H1 (cell line): ENCODE data around the gene SMAD6. TPM values are rescaled to one million over a fixed set of nuclear protein-coding genes. Genes with fewer than 3 reads are reported as not detected.

Experiments used
- CTCF ChIA-PET: fragments of 300-600 bp; sonication (Branson Sonifier 250); formaldehyde crosslinking; loops from one replicate; lab custom pipeline; 2021; ENCODE audit not compliant: partially characterized antibody; lab: Charles Lee
- POLR2A ChIA-PET: fragments of 300-600 bp; sonication (Branson Sonifier 250); formaldehyde crosslinking; loops from one replicate; lab custom pipeline; 2021; ENCODE audit warnings: inconsistent platforms; ENCODE audit not compliant: partially characterized antibody; lab: Charles Lee
- DNase-seq, 2 experiments: peaks; one replicate each; pipeline versions ENCODE4 v3.0.0 to v3.0.0-alpha.2; 2010 to 2022; ENCODE audit warnings: low spot score in 2 of 2, low read depth in 1 of 2, mixed read lengths in 1 of 2
- FAIRE-seq: peaks from 2 replicates; lab custom pipeline; 2011; peaks lifted over from hg19 to GRCh38; lab: Jason Lieb, UNC
- H2AFZ ChIP-seq: 2 replicates; pipeline ENCODE4 v1.8.1; 2012; ENCODE audit warnings: low read length, inconsistent platforms
- H2AK5ac ChIP-seq: 2 replicates; pipeline ENCODE4 v1.6.1; 2013; ENCODE audit warnings: low read depth, low read length
- H2BK120ac ChIP-seq: replicated peaks from 2 replicates; pipeline ENCODE3; 2013; ENCODE audit warnings: low read depth, low read length, inconsistent platforms
- H2BK12ac ChIP-seq: 2 replicates; pipeline ENCODE4 v1.6.1; 2013; ENCODE audit warnings: low read depth, low read length
- H2BK15ac ChIP-seq: 2 replicates; pipeline ENCODE4 v1.6.1; 2013; ENCODE audit warnings: low read length
- H2BK20ac ChIP-seq: 2 replicates; pipeline ENCODE4 v1.6.1; 2013; ENCODE audit warnings: low read length
- H2BK5ac ChIP-seq: 2 replicates; pipeline ENCODE4 v1.6.1; 2013; ENCODE audit warnings: low read depth, low read length
- H3K14ac ChIP-seq: 2 replicates; pipeline ENCODE4 v1.6.1; 2013; ENCODE audit warnings: inconsistent platforms; ENCODE audit not compliant: insufficient read length
- H3K18ac ChIP-seq: 2 replicates; pipeline ENCODE4 v1.6.1; 2013; ENCODE audit warnings: low read length; ENCODE audit errors: extremely low read depth
- H3K23ac ChIP-seq: 2 replicates; pipeline ENCODE4 v1.6.1; 2013; ENCODE audit warnings: inconsistent platforms; ENCODE audit not compliant: insufficient read length
- H3K23me2 ChIP-seq: 2 replicates; pipeline ENCODE4 v1.6.1; 2013; ENCODE audit warnings: low read depth, low read length
- H3K27ac ChIP-seq: 2 replicates; pipeline ENCODE4 v1.6.1; 2011; ENCODE audit warnings: low read depth, low read length, inconsistent platforms
- H3K27me3 ChIP-seq, 4 experiments: replicated peaks in 1 of 4; 1 replicate in 1 of 4; 2 replicates in 3 of 4; pipeline versions ENCODE4 v1.6.1 to v1.8.1; 2011 to 2013; ENCODE audit warnings: low read length in 3 of 4, mild to moderate bottlenecking in 3 of 4, inconsistent platforms in 2 of 4, mixed read lengths in 2 of 4, moderate library complexity in 1 of 4; ENCODE audit not compliant: control insufficient read depth in 3 of 4, insufficient read depth in 3 of 4; ENCODE audit errors: extremely low read depth in 1 of 4
- H3K36me3 ChIP-seq, 4 experiments: 2 replicates each; pipeline versions ENCODE4 v1.6.1 to v1.8.1; 2011 to 2013; ENCODE audit warnings: mild to moderate bottlenecking in 4 of 4, low read length in 3 of 4, moderate library complexity in 2 of 4, control low read depth in 1 of 4, inconsistent platforms in 1 of 4; ENCODE audit not compliant: insufficient read depth in 4 of 4, control insufficient read depth in 2 of 4
- H3K4ac ChIP-seq: replicated peaks from 2 replicates; pipeline ENCODE3; 2013; ENCODE audit warnings: low read length, low read depth, mixed read lengths, inconsistent platforms; ENCODE audit not compliant: insufficient read length
- H3K4me1 ChIP-seq, 4 experiments: replicated peaks in 1 of 4; 1 replicate in 1 of 4; 2 replicates in 3 of 4; pipeline versions ENCODE4 v1.6.1 to v1.8.1; 2011 to 2013; ENCODE audit warnings: low read length in 3 of 4, inconsistent platforms in 2 of 4, mixed read lengths in 1 of 4; ENCODE audit not compliant: insufficient read depth in 4 of 4, control insufficient read depth in 3 of 4
- H3K4me2 ChIP-seq, 2 experiments: 2 replicates each; pipeline versions ENCODE4 v1.6.1 to v1.8.1; 2011 to 2013; ENCODE audit warnings: low read depth in 2 of 2, low read length in 2 of 2, control low read depth in 1 of 2, inconsistent platforms in 1 of 2, mild to moderate bottlenecking in 1 of 2; ENCODE audit not compliant: insufficient read depth in 1 of 2
- H3K4me3 ChIP-seq, 4 experiments: fragments of 200-600, 300-600 bp in 1 of 4; sonication (generic), shearing (Covaris generic), sonication (Bioruptor Twin) in 1 of 4; 2 replicates each; pipeline versions ENCODE4 v1.5.1 to v1.8.1; 2011 to 2016; ENCODE audit warnings: low read length in 4 of 4, low read depth in 3 of 4, control low read depth in 2 of 4, inconsistent platforms in 2 of 4, mild to moderate bottlenecking in 2 of 4, mixed read lengths in 1 of 4, moderate library complexity in 1 of 4; ENCODE audit not compliant: insufficient read depth in 2 of 4; ENCODE audit errors: extremely low read depth in 1 of 4
- H3K56ac ChIP-seq: replicated peaks from 2 replicates; pipeline ENCODE3; 2013; ENCODE audit warnings: low read depth, mild to moderate bottlenecking, mixed read lengths, low read length, inconsistent platforms; ENCODE audit not compliant: insufficient read length
- H3K79me1 ChIP-seq: 2 replicates; pipeline ENCODE4 v1.6.1; 2013; ENCODE audit warnings: low read depth, low read length, control low read depth
- H3K79me2 ChIP-seq, 2 experiments: 2 replicates each; pipeline versions ENCODE4 v1.6.1 to v1.8.1; 2012 to 2013; ENCODE audit warnings: low read length in 2 of 2, mild to moderate bottlenecking in 2 of 2, inconsistent platforms in 1 of 2; ENCODE audit not compliant: insufficient read depth in 2 of 2, control insufficient read depth in 1 of 2
- H3K9ac ChIP-seq, 4 experiments: replicated peaks in 1 of 4; 1 replicate in 1 of 4; 2 replicates in 3 of 4; pipeline versions ENCODE4 v1.6.1 to v1.8.1; 2011 to 2013; ENCODE audit warnings: low read depth in 3 of 4, low read length in 3 of 4, control low read depth in 2 of 4, mild to moderate bottlenecking in 2 of 4, moderate library complexity in 2 of 4, inconsistent platforms in 1 of 4; ENCODE audit errors: extremely low read depth in 1 of 4
- H3K9me3 ChIP-seq, 2 experiments: 2 replicates each; pipeline versions ENCODE4 v1.6.1 to v1.8.1; 2012 to 2013; ENCODE audit warnings: mild to moderate bottlenecking in 2 of 2, moderate library complexity in 2 of 2, control low read depth in 1 of 2, inconsistent platforms in 1 of 2, low read depth in 1 of 2, low read length in 1 of 2, mixed read lengths in 1 of 2; ENCODE audit not compliant: insufficient read depth in 2 of 2
- H4K20me1 ChIP-seq, 2 experiments: replicated peaks in 1 of 2; 2 replicates each; pipeline versions ENCODE3 to v1.8.1; 2011 to 2013; ENCODE audit warnings: inconsistent platforms in 2 of 2, low read length in 2 of 2, mild to moderate bottlenecking in 1 of 2; ENCODE audit not compliant: insufficient read depth in 2 of 2, control insufficient read depth in 1 of 2
- H4K5ac ChIP-seq: 2 replicates; pipeline ENCODE4 v1.6.1; 2013; ENCODE audit warnings: low read length, low read depth, mixed read lengths, inconsistent platforms; ENCODE audit not compliant: insufficient read length
- H4K8ac ChIP-seq: 2 replicates; pipeline ENCODE4 v1.8.0; 2013; ENCODE audit warnings: mild to moderate bottlenecking, moderate library complexity, low read length, inconsistent platforms; ENCODE audit not compliant: insufficient read depth; ENCODE audit errors: extremely low read depth
- H4K91ac ChIP-seq: replicated peaks from 2 replicates; pipeline ENCODE3; 2013; ENCODE audit warnings: low read length, mixed read lengths, inconsistent platforms; ENCODE audit not compliant: insufficient read length
- EGR1 ChIP-seq: IDR thresholded peaks from 2 replicates; pipeline ENCODE4 v1.6.1; 2011; ENCODE audit warnings: low read depth, low read length, borderline replicate concordance
- USF2 ChIP-seq: IDR thresholded peaks from 2 replicates; pipeline ENCODE4 v1.6.1; 2011; ENCODE audit warnings: low read length, improper control_type of control experiment
- WGBS, 2 experiments: shearing (Covaris generic) in 1 of 2; methylation state at CpG; one replicate each; pipeline versions ENCODE4 v1.1.6 to v1.1.7; 2013 to 2015; ENCODE audit warnings: low lambda C conversion rate in 2 of 2, mixed read lengths in 2 of 2, inconsistent platforms in 1 of 2, low coverage in 1 of 2, missing lambda C conversion rate in 1 of 2; ENCODE audit not compliant: insufficient replicate concordance in 2 of 2, insufficient coverage in 1 of 2, insufficient read length in 1 of 2; ENCODE audit errors: extremely low coverage in 1 of 2, missing lambda C conversion rate in 1 of 2; 5-methylcytosine and 5-hydroxymethylcytosine counted together
- polyA plus RNA-seq, 7 experiments: library from polyadenylated mRNA; depleted of rRNA in 3 of 7; stranded (reverse) in 5 of 7; unstranded in 2 of 7; fragments of >200 nt in 5 of 7; fragments of 200-250 nt in 2 of 7; gene quantifications; 1 replicate in 5 of 7; 2 replicates in 1 of 7; 4 replicates in 1 of 7; pipeline versions ENCODE4 v1.2.1 to v1.2.3, GENCODE V29; 2011 to 2013; ENCODE audit warnings: missing spikeins in 2 of 7, mixed read lengths in 2 of 7
- total RNA-seq: library from RNA; stranded (reverse); fragmentation: NEBNext Ultra II Directional; extraction: Animal tissue kit (Norgen Biotek cat#: 25700); gene quantifications from 2 replicates; pipeline ENCODE4 v1.2.1, GENCODE V29; 2021

SMAD6 gene
- total and polyA plus RNA-seq, 2 of the 8 experiments (the other 6 are each of a cell fraction or from before 2014, with no cell fraction given): 1.8 to 7.0 TPM

GRCh38 chr15:66787489-66787871, 85.4 kb downstream of the SMAD6 start:
- no peak overlapping the region for H2BK15ac ChIP-seq
- no peak overlapping the region for H3K9ac ChIP-seq
- no peak overlapping the region for H3K4me2 ChIP-seq
- H2AK5ac ChIP-seq: no peak overlapping the region
- no peak overlapping the region for H2BK12ac ChIP-seq
- H4K91ac ChIP-seq: no peak overlapping the region
- no peak overlapping the region for H3K14ac ChIP-seq
- H3K79me1 ChIP-seq: no peaks in the 10 kb centered on the region
- H3K23me2 ChIP-seq: no peaks in the 10 kb centered on the region
- POLR2A ChIA-PET: no interaction called here
- CTCF ChIA-PET: interaction anchor here (0.7 to 17.8 kb wide), 4 partner anchors 9 to 61 kb away, joined by 3 to 201 read pairs (median 23); no protein-coding TSS in a partner anchor
- no peak overlapping the region for H3K18ac ChIP-seq
- no peak overlapping the region for H3K56ac ChIP-seq
- H3K4ac ChIP-seq: no peak overlapping the region
- H3K4me3 ChIP-seq: no peak overlapping the region
- no peaks in the 10 kb centered on the region for H3K9me3 ChIP-seq
- WGBS, 2 experiments: 94% methylated on average over 1 of the region's 1 CpG; no CpG with 5 or more reads in 1 of the 2 experiments
- no peak overlapping the region for H2BK120ac ChIP-seq
- TF ChIP-seq EGR1 (no peak), USF2 (no peak)
- DNase-seq (no peak), FAIRE-seq (no peak)
- H2BK20ac ChIP-seq: no peak overlapping the region
- no peaks in the 10 kb centered on the region; a peak in 1 of 7 replicates for H3K27me3 ChIP-seq
- H2BK5ac ChIP-seq: no peak overlapping the region
- no peak overlapping the region for H3K27ac ChIP-seq
- H4K8ac ChIP-seq: no peak overlapping the region
- no peaks in the 10 kb centered on the region for H3K79me2 ChIP-seq
- no peak overlapping the region for H4K5ac ChIP-seq
- no peak overlapping the region for H3K23ac ChIP-seq
- no peak overlapping the region for H2AFZ ChIP-seq
- H3K4me1 ChIP-seq: no peaks in the 10 kb centered on the region
- H3K36me3 ChIP-seq: no peaks in the 10 kb centered on the region
- no peaks in the 10 kb centered on the region for H4K20me1 ChIP-seq
